H1 (cell line): Measurements from ENCODE around the gene GYPC. TPM values are rescaled to one million over a fixed set of nuclear protein-coding genes. Genes with fewer than 3 reads are reported as not detected.

ENCODE experiments used
- ATF2 ChIP-seq: IDR thresholded peaks from 2 replicates; pipeline ENCODE4 v1.6.1; 2012; ENCODE audit warnings: low read length, inconsistent platforms
- BACH1 ChIP-seq: IDR thresholded peaks from 2 replicates; pipeline ENCODE4 v1.6.1; 2012; ENCODE audit warnings: low read length, improper control_type of control experiment
- CHD7 ChIP-seq: fragments of 300-600 bp; sonication (generic); IDR thresholded peaks from 2 replicates; pipeline ENCODE4 v1.7.1; 2012; ENCODE audit warnings: low read length, moderate library complexity, mild to moderate bottlenecking, inconsistent platforms; ENCODE audit not compliant: insufficient replicate concordance
- EP300 ChIP-seq, 2 experiments: IDR thresholded peaks; 1 replicate in 1 of 2; 2 replicates in 1 of 2; pipeline ENCODE4 v1.6.1; 2011 to 2012; ENCODE audit warnings: low read depth in 2 of 2, low read length in 2 of 2, mild to moderate bottlenecking in 2 of 2, borderline replicate concordance in 1 of 2, inconsistent platforms in 1 of 2, moderate library complexity in 1 of 2
- KDM1A ChIP-seq: fragments of 200-600, 300-600 bp; sonication (generic); IDR thresholded peaks from 2 replicates; pipeline ENCODE4 v1.7.1; 2016; ENCODE audit warnings: mild to moderate bottlenecking, low read length, borderline replicate concordance
- RBBP5 ChIP-seq: IDR thresholded peaks from 2 replicates; pipeline ENCODE4 v1.7.1; 2012; ENCODE audit warnings: low read depth, mild to moderate bottlenecking, inconsistent platforms, low read length, moderate library complexity, borderline replicate concordance
- RFX5 ChIP-seq: IDR thresholded peaks from 2 replicates; pipeline ENCODE4 v1.6.1; 2011; ENCODE audit warnings: low read depth, low read length, improper control_type of control experiment, borderline replicate concordance
- RNF2 ChIP-seq: fragments of 200-900, 300-1000 bp; sonication (generic); IDR thresholded peaks from 2 replicates; pipeline ENCODE4 v1.7.1; 2016; ENCODE audit warnings: borderline replicate concordance, low read depth, mild to moderate bottlenecking, antibody characterized with exemption, low read length; ENCODE audit not compliant: poor library complexity, severe bottlenecking; ENCODE audit errors: missing control alignments
- SP2 ChIP-seq: IDR thresholded peaks from 2 replicates; pipeline ENCODE4 v1.6.1; 2012; ENCODE audit warnings: mild to moderate bottlenecking, low read length, inconsistent platforms
- polyA plus RNA-seq, 7 experiments: library from polyadenylated mRNA; depleted of rRNA in 3 of 7; stranded (reverse) in 5 of 7; unstranded in 2 of 7; fragments of >200 nt in 5 of 7; fragments of 200-250 nt in 2 of 7; gene quantifications; 1 replicate in 5 of 7; 2 replicates in 1 of 7; 4 replicates in 1 of 7; pipeline versions ENCODE4 v1.2.1 to v1.2.3, GENCODE V29; 2011 to 2013; ENCODE audit warnings: missing spikeins in 2 of 7, mixed read lengths in 2 of 7
- total RNA-seq: library from RNA; stranded (reverse); fragmentation: NEBNext Ultra II Directional; extraction: Animal tissue kit (Norgen Biotek cat#: 25700); gene quantifications from 2 replicates; pipeline ENCODE4 v1.2.1, GENCODE V29; 2021

GYPC gene
- total and polyA plus RNA-seq, 2 of the 8 experiments (the other 6 are each of a cell fraction or from before 2014, with no cell fraction given), result 26.8 to 53.6 TPM

GRCh38 chr2:126637386-126637785, 18.6 kb upstream of the GYPC start (continued):
- TF ChIP-seq CHD7 (no peak), KDM1A (no peak), RNF2 (no peak), RBBP5 (no peak), RFX5 (no peak), BACH1 (no peak), ATF2 (no peak), EP300 (IDR thresholded peaks at IDR 0.05; ENCODE audit: borderline replicate concordance in 1 of 2, low read depth in 2 of 2, low read length in 2 of 2) (no peak), SP2 (no peak)
